NCI-H345 (cell line): Measurements from ENCODE around the gene AMPD3.

Source experiments
- DNase-seq: peaks from one replicate; lab custom pipeline; 2025; lab: John Stamatoyannopoulos, UW

Gene AMPD3

DNA sequence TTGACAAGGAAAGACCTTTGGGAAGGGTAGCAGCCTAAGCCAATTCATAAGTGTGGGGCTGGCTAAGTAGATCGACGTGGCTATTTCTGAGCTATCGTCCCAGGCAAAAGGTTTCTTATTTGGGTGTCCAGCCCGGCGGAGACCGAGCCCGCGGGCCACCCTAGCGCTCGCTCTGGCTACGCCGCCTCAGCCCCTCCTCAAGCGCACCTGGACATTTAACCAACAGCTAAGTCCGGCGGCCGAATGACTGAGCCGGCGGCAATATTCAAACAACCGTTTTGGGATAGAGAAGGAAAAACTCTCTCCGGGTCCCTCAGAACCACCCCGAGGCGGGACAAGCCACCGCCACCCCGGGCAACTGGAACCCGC lies 85.5 kb downstream of the AMPD3 start:
- DNase-seq: peak; percentile 61

- DNase-seq: peak; percentile 96
These were observed 86.0 kb downstream of the AMPD3 start, which contains the start of gene RNF141 for GRCh38 chr11:10540915-10541560. RNF141 (minus strand) TSS chr11:10541187; CDS start chr11:10534158, 7,029 bp downstream.

- DNase-seq: no peak
These were observed 86.5 kb downstream of the AMPD3 start for GRCh38 chr11:10541561-10541930.

- DNase-seq: no peak
These were observed 87.7 kb downstream of the AMPD3 start for GRCh38 chr11:10542776-10543175.

GRCh38 chr11:10543782-10544181 lies 88.7 kb downstream of the AMPD3 start:
- DNase-seq: no peak

DNA sequence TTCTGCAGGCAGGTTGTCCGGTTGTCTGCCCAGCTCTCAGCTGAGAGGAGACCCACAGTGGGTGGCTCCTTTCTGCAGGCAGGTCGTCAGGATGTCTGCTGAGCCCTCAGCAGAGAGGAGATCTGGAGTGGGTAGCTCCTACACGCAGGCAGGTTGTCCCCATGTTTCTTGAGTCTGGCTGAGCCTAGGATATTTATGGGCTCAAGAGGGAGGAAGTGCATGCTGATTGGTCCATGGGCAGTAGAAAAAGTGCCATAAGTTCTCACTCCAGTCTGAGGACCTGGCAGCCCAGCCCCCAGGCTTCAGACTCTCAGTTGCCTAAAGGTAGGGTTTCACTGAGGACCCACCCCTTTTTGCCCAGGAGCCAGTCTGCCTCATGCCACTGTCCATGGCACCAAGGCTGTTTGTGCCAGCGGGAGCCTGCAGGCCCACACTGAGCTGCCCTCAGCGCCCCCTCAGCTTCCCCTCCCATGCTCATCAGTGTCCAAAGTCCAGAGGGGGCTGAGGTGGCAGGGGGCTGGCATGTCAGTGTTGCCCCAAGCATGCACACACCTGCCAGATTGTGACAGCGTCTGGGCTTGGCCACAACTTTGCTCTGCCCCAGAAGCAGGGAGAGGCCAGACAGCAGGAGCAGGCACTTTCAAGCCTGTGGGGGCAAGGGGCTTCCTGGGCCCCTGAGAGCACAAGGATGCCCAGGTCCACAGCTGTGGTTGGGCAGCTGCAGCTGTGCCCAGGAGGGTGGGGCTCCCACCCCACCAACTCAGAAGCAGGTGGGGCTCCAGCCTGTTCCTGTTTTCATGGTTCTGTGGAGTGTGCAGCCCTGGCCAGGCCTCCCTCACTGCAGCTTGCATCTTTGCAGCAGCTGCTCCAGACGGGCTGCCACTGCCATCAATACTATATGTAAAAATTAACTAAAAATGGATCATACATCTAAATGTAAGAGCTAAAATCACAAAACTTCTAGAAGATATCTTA lies 89.7 kb downstream of the AMPD3 start:
- DNase-seq: no peak

DNA sequence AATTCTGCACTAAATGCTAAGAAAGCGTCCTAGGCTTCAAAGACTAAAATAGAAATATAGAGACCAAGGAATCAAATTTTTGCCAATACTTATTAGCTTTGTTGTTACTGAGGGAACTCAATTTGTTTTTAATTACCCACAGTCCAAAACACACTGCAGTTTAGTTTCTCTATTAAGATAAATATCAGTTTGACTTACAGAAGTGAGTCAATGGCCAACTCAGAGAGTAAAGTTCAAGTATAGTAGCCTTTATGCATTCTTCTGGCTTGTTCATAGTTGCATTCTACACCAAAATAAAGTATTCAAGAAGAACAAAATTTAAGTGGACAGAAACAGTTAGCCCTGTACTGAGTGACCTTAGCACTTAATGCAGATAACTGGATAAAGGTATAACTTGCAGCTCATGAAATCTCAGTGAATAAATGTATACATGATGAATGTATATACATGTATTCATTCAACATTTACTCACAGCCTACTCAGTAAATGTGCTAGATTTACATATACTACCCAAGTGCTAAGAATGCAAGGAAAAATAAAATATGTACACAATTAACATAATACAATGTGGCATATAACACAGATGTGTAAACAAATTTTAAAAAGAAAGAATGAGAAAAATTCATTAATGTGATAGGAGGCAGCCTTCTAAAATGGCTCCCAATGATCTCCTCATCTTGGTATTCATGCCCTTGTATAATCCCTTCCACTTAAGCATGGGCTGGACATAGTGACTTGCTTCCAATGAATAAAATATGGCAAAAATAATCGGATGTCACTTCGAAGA lies 95.6 kb downstream of the AMPD3 start:
- no peak for DNase-seq

DNA sequence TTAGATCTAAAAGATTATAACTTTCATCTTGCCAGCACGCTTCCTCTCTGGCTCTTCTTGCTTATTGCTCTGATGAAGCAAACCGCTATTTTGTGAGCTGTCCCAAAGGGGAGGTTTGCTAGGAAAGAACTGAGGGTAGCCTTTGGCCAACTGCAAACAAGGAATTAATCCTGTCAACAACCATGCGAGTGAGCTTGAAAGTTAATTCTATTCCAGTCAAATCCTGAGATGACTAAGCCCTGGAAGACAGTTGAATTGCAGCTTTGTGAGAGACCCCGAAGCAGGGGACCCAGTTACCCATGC lies 96.2 kb downstream of the AMPD3 start:
- no peak for DNase-seq

GRCh38 chr11:10551845-10552352 lies 96.8 kb downstream of the AMPD3 start:
- no peak for DNase-seq

GRCh38 chr11:10556590-10556989 lies 101.5 kb downstream of the AMPD3 start:
- no peak for DNase-seq
